Measurements from ENCODE around the gene SHBG. TPM values are rescaled to one million over a fixed set of nuclear protein-coding genes. Genes with fewer than 3 reads are reported as not detected.

The SHBG gene
- total RNA-seq, 4 donors from 2014 or later: 0.83 TPM; not detected in 3

- no peaks in the 10 kb centered on the region for H3K27me3 ChIP-seq
- WGBS: 89% methylated on average over 14 of the region's 14 CpGs
- peaks cover 46 to 66% (median 63%) of the 10 kb centered on the region in 4 donors for H3K36me3 ChIP-seq
- DNase-seq (ENCODE audit: extremely low spot score): no peak
- H3K4me1 ChIP-seq: no peaks in the 10 kb centered on the region
- intact Hi-C loops (cut with DNase I): no loop called here
- no peak for TF ChIP-seq POLR2AphosphoS5 (IDR thresholded peaks at IDR 0.05)
- no peak for TF ChIP-seq POLR2A (IDR thresholded peaks at IDR 0.05; ENCODE audit: low read depth)
- no peak for TF ChIP-seq CTCF (IDR thresholded peaks at IDR 0.05)
- H3K27ac ChIP-seq (replicated peaks in 1 of 4): no peak overlapping the region
- H3K9me3 ChIP-seq: peaks cover 0 to 7% (median 3%) of the 10 kb centered on the region in 4 donors
- H3K4me3 ChIP-seq: no peak overlapping the region
Observed at GRCh38 chr17:7674934-7675333, 45.0 kb downstream of the SHBG start.

GRCh38 chr17:7676533-7676932 lies 46.6 kb downstream of the SHBG start:
- DNase-seq (ENCODE audit: extremely low spot score): no peak
- Histone ChIP-seq H3K27ac (replicated peaks in 1 of 4) (no peak overlapping the region), H3K4me3 (no peak overlapping the region), H3K4me1 (no peaks in the 10 kb centered on the region), H3K27me3 (no peaks in the 10 kb centered on the region), H3K36me3 (peaks cover 37 to 50% (median 48%) of the 10 kb centered on the region in 4 donors), H3K9me3 (peaks cover 0 to 7% (median 3%) of the 10 kb centered on the region in 4 donors)
- TF ChIP-seq POLR2A (IDR thresholded peaks at IDR 0.05; ENCODE audit: low read depth) (no peak), POLR2AphosphoS5 (IDR thresholded peaks at IDR 0.05) (no peak), CTCF (IDR thresholded peaks at IDR 0.05) (no peak), EP300 (IDR thresholded peaks at IDR 0.05) (no peak)
- WGBS: 86% methylated on average over 5 of the region's 5 CpGs
- intact Hi-C loops (cut with DNase I): no loop called here

GRCh38 chr17:7677388-7678067 lies 47.6 kb downstream of the SHBG start:
- no peak for DNase-seq (ENCODE audit: extremely low spot score)
- intact Hi-C loops (cut with DNase I): no loop called here
- H3K4me1 ChIP-seq: no peaks in the 10 kb centered on the region
- H3K4me3 ChIP-seq: no peak overlapping the region
- H3K9me3 ChIP-seq: peaks cover 0 to 7% (median 3%) of the 10 kb centered on the region in 4 donors
- H3K27ac ChIP-seq (replicated peaks in 1 of 4): no peak overlapping the region
- no peaks in the 10 kb centered on the region for H3K27me3 ChIP-seq
- TF ChIP-seq CTCF (IDR thresholded peaks at IDR 0.05) (no peak), POLR2AphosphoS5 (IDR thresholded peaks at IDR 0.05) (no peak), EP300 (IDR thresholded peaks at IDR 0.05) (no peak), POLR2A (IDR thresholded peaks at IDR 0.05; ENCODE audit: low read depth) (no peak)
- WGBS: 81% methylated on average over 10 of the region's 10 CpGs
- H3K36me3 ChIP-seq: peaks cover 34 to 40% (median 38%) of the 10 kb centered on the region in 4 donors

Small RNAs within 50 kb of the gene (small RNA-seq; reads per million reads assigned to genes)
- gene CD68: 0 reads per million in 3 donors

Other genes with a start within 250 kb of the SHBG start
- 1 to 10 TPM; 2.9 to 7.5 (median 5.6) TPM for gene TNK1, start 249.0 kb upstream of the SHBG start, total RNA-seq
- gene PLSCR3, start 235.6 kb upstream of the SHBG start, total RNA-seq: 10 to 100 TPM; 17.7 to 39.9 (median 24.3) TPM
- 100 to 1,000 TPM in 1 of 4 donors, 10 to 100 TPM in 3; 59.6 to 121 (median 74.7) TPM for gene TMEM256, start 226.0 kb upstream of the SHBG start, total RNA-seq
- 10 to 100 TPM; 12.0 to 30.2 (median 19.0) TPM for gene NLGN2, start 222.3 kb upstream of the SHBG start, total RNA-seq
- not detected for gene SPEM1, start 209.8 kb upstream of the SHBG start, total RNA-seq
- not detected for gene SPEM2, start 204.5 kb upstream of the SHBG start, total RNA-seq
- gene SPEM3, start 201.3 kb upstream of the SHBG start, total RNA-seq: not detected
- 1 to 10 TPM; 1.2 to 6.1 (median 3.5) TPM for gene TMEM102, start 194.7 kb upstream of the SHBG start, total RNA-seq
- 1 to 10 TPM in 2 of 4 donors, under 1 TPM in 1, not detected in 1; 0.50 to 1.9 (median 1.3) TPM for gene FGF11, start 190.6 kb upstream of the SHBG start, total RNA-seq
- gene CHRNB1, start 185.1 kb upstream of the SHBG start, total RNA-seq: 10 to 100 TPM in 1 of 4 donors, 1 to 10 TPM in 3; 5.0 to 12.8 (median 8.1) TPM
- gene ZBTB4, start 150.5 kb upstream of the SHBG start, total RNA-seq: 100 to 1,000 TPM in 2 of 4 donors, 10 to 100 TPM in 2; 57.5 to 113 (median 87.7) TPM
- gene SLC35G6, start 148.7 kb upstream of the SHBG start, total RNA-seq: not detected
- gene POLR2A, start 145.8 kb upstream of the SHBG start, total RNA-seq: 10 to 100 TPM; 29.5 to 66.4 (median 46.9) TPM
- 100 to 1,000 TPM; 102 to 136 (median 122) TPM for gene TNFSF12, start 81.1 kb upstream of the SHBG start, total RNA-seq
- gene TNFSF13, start 71.4 kb upstream of the SHBG start, total RNA-seq: 10 to 100 TPM; 13.4 to 25.8 (median 22.4) TPM
- gene SENP3, start 68.2 kb upstream of the SHBG start, total RNA-seq: 10 to 100 TPM; 54.0 to 79.1 (median 72.4) TPM
- 10 to 100 TPM; 34.5 to 70.7 (median 44.7) TPM for gene CD68, start 50.5 kb upstream of the SHBG start, total RNA-seq
- 10 to 100 TPM; 26.0 to 50.4 (median 31.5) TPM for gene MPDU1, start 46.3 kb upstream of the SHBG start, total RNA-seq
- 10 to 100 TPM in 2 of 4 donors, 1 to 10 TPM in 2; 2.9 to 14.6 (median 10.9) TPM for gene SOX15, start 40.0 kb upstream of the SHBG start, total RNA-seq
- 10 to 100 TPM; 38.2 to 65.8 (median 50.2) TPM for gene FXR2, start 15.2 kb upstream of the SHBG start, total RNA-seq
- 10 to 100 TPM; 54.0 to 71.4 (median 64.2) TPM for gene SAT2, start 2.3 kb upstream of the SHBG start, total RNA-seq
- gene ATP1B2, start 20.8 kb downstream of the SHBG start, total RNA-seq: 1 to 10 TPM; 1.6 to 2.9 (median 2.2) TPM
- gene TP53, start 57.4 kb downstream of the SHBG start, total RNA-seq: 10 to 100 TPM; 14.9 to 18.3 (median 16.1) TPM
- gene WRAP53, start 58.3 kb downstream of the SHBG start, total RNA-seq: 1 to 10 TPM; 3.3 to 6.4 (median 3.8) TPM
- gene EFNB3, start 75.1 kb downstream of the SHBG start, total RNA-seq: under 1 TPM; 0.17 to 0.42 (median 0.33) TPM
- gene DNAH2, start 87.6 kb downstream of the SHBG start, total RNA-seq: under 1 TPM; under 0.01 to 0.17 (median 0.06) TPM
- gene KDM6B, start 204.1 kb downstream of the SHBG start, total RNA-seq: 100 to 1,000 TPM in 1 of 4 donors, 10 to 100 TPM in 3; 10.8 to 101 (median 15.1) TPM
- gene TMEM88, start 224.9 kb downstream of the SHBG start, total RNA-seq: 10 to 100 TPM; 13.3 to 45.9 (median 42.5) TPM
- 100 to 1,000 TPM in 2 of 4 donors, 10 to 100 TPM in 2; 61.4 to 110 (median 102) TPM for gene NAA38, start 227.4 kb downstream of the SHBG start, total RNA-seq
- 10 to 100 TPM; 11.6 to 14.9 (median 12.0) TPM for gene CYB5D1, start 227.9 kb downstream of the SHBG start, total RNA-seq

All from esophagus muscularis mucosa (tissue), 4 donors.